ENCODE results near the gene IGSF9B.

The IGSF9B gene

DNA sequence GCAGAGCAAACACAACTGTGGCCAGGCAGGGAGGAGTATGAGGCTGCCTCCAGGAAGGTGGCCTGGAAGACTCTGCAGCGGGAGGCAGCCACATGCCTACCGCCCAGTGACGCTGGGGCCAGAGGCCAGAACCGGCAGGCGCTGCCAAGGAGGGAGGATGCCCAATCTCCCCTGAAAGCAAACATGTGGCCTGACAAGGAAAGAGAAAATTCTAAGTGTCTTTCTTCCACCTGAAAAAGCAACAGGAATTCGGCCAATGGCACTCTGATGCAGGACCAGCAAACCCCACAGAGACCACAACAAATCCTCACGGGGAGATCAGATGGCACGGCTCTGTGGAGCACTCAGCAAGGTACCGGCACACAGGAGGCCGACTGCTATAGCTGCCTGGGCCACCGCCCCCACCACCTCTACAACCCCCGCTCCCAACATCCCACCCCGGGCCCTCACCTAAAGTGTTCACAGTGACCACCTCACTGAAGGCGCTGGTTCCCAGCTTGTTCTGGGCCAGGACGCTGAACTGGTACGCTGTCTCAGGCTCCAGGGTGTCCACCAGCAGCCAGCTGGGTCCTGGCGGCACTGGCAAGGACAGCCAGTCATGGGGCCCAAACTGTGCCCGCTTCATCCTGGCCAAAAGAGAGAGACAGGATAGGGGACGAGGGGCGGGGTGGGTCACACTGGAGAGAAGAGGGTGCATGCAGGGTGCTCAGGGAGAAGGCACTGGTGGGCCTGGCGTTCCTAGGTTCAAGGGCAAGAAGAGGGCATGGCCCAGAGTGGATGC, 30.1 kb downstream of the IGSF9B start:
- H3K27me3 ChIP-seq (ENCODE audit: low read depth, low read length): no peaks in the 10 kb centered on the region
- H3K9me3 ChIP-seq (ENCODE audit: control insufficient read depth in 1 of 2, low read length in 2 of 2): no peaks in the 10 kb centered on the region
- H3K27ac ChIP-seq (ENCODE audit: low read length): no peak overlapping the region
- H3K36me3 ChIP-seq (ENCODE audit: control insufficient read depth in 1 of 2, insufficient read depth in 2 of 2, low read length in 2 of 2): peaks cover 14 to 62% of the 10 kb centered on the region in 2 donors
- H3K4me3 ChIP-seq (ENCODE audit: low read depth in 1 of 2, low read length in 2 of 2): no peak overlapping the region
- H3K4me1 ChIP-seq (ENCODE audit: control insufficient read depth in 1 of 2, insufficient read depth in 2 of 2, low read length in 2 of 2): peaks cover 0 to 8% of the 10 kb centered on the region in 2 donors

DNA sequence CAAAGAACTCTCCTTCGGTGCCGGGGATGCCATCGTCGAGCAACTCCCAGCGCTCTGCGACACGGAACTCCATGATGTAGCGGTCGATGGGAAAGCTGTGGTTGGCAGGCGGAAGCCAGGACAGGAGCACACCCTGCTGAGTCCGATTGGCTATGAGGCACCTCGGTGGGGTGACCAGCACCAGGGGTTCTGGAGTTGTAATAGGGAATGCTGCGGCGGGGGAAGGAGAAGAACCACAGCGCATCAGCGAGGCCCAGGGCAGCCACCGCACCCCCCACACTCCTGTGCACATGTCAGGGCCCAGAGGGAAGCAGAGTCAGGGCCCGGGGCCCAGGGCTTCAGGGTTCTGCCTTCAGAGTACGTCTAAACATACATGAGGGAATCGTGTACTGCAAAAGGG, 31.0 kb downstream of the IGSF9B start:
- H3K27me3 ChIP-seq (ENCODE audit: low read depth, low read length): no peaks in the 10 kb centered on the region
- H3K27ac ChIP-seq (ENCODE audit: low read length): no peak overlapping the region
- H3K4me3 ChIP-seq (ENCODE audit: low read depth in 1 of 2, low read length in 2 of 2): no peak overlapping the region
- H3K9me3 ChIP-seq (ENCODE audit: control insufficient read depth in 1 of 2, low read length in 2 of 2): no peaks in the 10 kb centered on the region
- peaks cover 0 to 8% of the 10 kb centered on the region in 2 donors for H3K4me1 ChIP-seq (ENCODE audit: control insufficient read depth in 1 of 2, insufficient read depth in 2 of 2, low read length in 2 of 2)
- H3K36me3 ChIP-seq (ENCODE audit: control insufficient read depth in 1 of 2, insufficient read depth in 2 of 2, low read length in 2 of 2): peaks cover 14 to 67% of the 10 kb centered on the region in 2 donors

DNA sequence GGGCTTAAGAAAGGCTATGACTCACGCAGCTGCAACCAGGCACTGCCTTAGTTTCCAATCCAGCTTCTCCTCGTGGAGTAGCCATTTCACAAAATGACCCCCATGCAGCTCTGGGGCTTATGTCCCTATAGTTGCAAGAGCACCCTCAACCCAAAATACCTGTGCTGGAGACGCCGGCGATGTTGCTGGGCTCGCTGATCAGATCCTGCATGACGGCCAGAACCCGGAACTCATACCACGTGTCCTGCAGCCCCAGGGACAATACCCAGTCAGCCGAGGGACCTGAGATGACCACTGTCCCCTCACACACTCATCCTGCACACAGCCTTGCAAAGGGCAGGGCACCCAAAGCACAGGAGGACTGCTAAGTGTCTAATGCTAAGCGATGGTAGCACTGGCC, 32.1 kb downstream of the IGSF9B start:
- peaks cover 0 to 8% of the 10 kb centered on the region in 2 donors for H3K4me1 ChIP-seq (ENCODE audit: control insufficient read depth in 1 of 2, insufficient read depth in 2 of 2, low read length in 2 of 2)
- no peak overlapping the region for H3K4me3 ChIP-seq (ENCODE audit: low read depth in 1 of 2, low read length in 2 of 2)
- H3K9me3 ChIP-seq (ENCODE audit: control insufficient read depth in 1 of 2, low read length in 2 of 2): no peaks in the 10 kb centered on the region
- H3K36me3 ChIP-seq (ENCODE audit: control insufficient read depth in 1 of 2, insufficient read depth in 2 of 2, low read length in 2 of 2): peaks cover 14 to 77% of the 10 kb centered on the region in 2 donors
- no peaks in the 10 kb centered on the region for H3K27me3 ChIP-seq (ENCODE audit: low read depth, low read length)
- no peak overlapping the region for H3K27ac ChIP-seq (ENCODE audit: low read length)

DNA sequence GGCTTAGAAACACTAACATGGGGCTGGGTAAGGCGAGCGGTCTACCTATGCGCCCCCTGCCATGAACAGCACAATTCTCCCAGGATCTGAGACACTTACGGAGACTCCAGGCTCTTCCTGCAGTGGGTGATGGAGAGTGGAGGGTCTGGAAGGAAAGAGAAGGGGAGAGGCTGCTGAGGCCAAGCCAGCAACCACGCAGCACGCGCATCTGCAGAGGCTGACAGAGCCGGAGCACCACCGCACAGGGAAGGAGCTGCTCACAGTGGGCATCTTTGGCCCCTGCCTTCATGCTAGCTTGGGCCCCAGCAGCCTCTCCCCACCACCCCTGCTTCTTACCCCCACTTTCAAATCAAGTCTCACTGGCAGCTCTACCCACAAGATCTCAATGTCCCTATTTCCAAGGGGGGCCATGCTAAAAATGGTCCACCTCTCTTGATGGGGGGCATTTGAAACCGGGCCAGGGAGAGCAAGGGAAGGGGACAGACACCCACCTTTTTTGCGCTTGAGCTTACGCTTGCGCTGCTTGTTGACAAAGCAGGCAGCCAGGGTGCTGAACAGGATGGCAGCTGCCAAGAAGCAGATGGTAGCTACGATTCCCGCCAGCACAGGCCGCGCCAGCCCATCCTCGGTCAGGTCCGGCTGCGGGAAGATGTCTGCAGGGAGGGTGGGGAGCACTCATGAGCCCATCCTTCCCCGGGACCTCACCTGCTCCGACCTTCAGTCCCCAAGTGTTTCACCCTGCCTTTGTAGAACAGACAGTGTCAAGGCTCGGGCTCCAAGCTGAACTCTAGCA, 34.5 kb downstream of the IGSF9B start:
- no peaks in the 10 kb centered on the region for H3K27me3 ChIP-seq (ENCODE audit: low read depth, low read length)
- H3K36me3 ChIP-seq (ENCODE audit: control insufficient read depth in 1 of 2, insufficient read depth in 2 of 2, low read length in 2 of 2): peaks cover 14 to 80% of the 10 kb centered on the region in 2 donors

DNA sequence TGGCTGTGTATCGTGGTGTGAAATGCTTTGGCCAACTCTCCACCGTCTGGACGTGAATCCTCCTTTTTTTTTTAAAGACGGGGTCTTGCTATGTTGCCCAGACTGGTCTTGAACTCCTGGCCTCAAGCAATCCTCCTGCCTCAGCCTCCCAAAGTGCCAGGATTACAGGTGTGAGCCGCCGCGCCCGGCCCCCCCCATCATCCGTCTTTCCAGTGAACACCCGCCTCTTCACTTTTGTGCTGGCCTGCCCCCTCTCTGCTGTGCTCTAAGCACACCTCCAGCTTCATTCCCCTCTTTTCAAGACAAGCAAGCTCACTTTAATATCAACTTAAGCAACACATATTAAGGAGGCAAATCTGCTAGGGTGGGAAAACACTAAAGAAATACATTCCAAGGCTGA, 35.3 kb downstream of the IGSF9B start:
- no peak overlapping the region for H3K27ac ChIP-seq (ENCODE audit: low read length)
- no peaks in the 10 kb centered on the region for H3K9me3 ChIP-seq (ENCODE audit: control insufficient read depth in 1 of 2, low read length in 2 of 2)
- no peak overlapping the region for H3K4me3 ChIP-seq (ENCODE audit: low read depth in 1 of 2, low read length in 2 of 2)
- H3K4me1 ChIP-seq (ENCODE audit: control insufficient read depth in 1 of 2, insufficient read depth in 2 of 2, low read length in 2 of 2): no peaks in the 10 kb centered on the region
- H3K36me3 ChIP-seq (ENCODE audit: control insufficient read depth in 1 of 2, insufficient read depth in 2 of 2, low read length in 2 of 2): peaks cover 14 to 78% of the 10 kb centered on the region in 2 donors
- H3K27me3 ChIP-seq (ENCODE audit: low read depth, low read length): no peaks in the 10 kb centered on the region

More for the DNA sequence above, 34.5 kb downstream of the IGSF9B start:
- H3K9me3 ChIP-seq (ENCODE audit: control insufficient read depth in 1 of 2, low read length in 2 of 2): no peaks in the 10 kb centered on the region
- H3K4me3 ChIP-seq (ENCODE audit: low read depth in 1 of 2, low read length in 2 of 2): no peak overlapping the region
- no peaks in the 10 kb centered on the region for H3K4me1 ChIP-seq (ENCODE audit: control insufficient read depth in 1 of 2, insufficient read depth in 2 of 2, low read length in 2 of 2)
- no peak overlapping the region for H3K27ac ChIP-seq (ENCODE audit: low read length)

DNA sequence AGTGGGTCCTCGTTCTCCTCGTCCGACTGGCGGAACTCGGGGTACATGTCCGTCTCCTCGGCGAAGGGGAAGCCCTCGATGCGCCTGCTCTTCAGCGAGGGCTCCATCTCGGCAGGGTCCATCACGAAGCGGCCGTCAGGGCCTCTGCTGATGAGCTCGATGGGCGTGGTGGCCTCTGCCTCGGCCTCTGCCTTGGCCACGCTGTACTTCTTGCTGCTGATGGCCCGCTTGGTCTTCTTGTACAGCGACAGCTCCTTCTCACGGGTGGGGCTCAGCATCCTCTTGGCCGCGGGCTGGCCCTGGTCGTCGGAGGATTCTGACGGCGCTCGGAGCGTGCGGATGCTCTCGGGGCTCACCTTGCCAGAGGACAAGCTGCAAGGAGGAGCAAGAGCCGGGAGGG, 35.7 kb downstream of the IGSF9B start:
- Histone ChIP-seq H3K27ac (ENCODE audit: low read length) (no peak overlapping the region), H3K36me3 (ENCODE audit: control insufficient read depth in 1 of 2, insufficient read depth in 2 of 2, low read length in 2 of 2) (peaks cover 12 to 78% of the 10 kb centered on the region in 2 donors), H3K9me3 (ENCODE audit: control insufficient read depth in 1 of 2, low read length in 2 of 2) (no peaks in the 10 kb centered on the region), H3K4me3 (ENCODE audit: low read depth in 1 of 2, low read length in 2 of 2) (no peak overlapping the region), H3K27me3 (ENCODE audit: low read depth, low read length) (no peaks in the 10 kb centered on the region), H3K4me1 (ENCODE audit: control insufficient read depth in 1 of 2, insufficient read depth in 2 of 2, low read length in 2 of 2) (no peaks in the 10 kb centered on the region)

DNA sequence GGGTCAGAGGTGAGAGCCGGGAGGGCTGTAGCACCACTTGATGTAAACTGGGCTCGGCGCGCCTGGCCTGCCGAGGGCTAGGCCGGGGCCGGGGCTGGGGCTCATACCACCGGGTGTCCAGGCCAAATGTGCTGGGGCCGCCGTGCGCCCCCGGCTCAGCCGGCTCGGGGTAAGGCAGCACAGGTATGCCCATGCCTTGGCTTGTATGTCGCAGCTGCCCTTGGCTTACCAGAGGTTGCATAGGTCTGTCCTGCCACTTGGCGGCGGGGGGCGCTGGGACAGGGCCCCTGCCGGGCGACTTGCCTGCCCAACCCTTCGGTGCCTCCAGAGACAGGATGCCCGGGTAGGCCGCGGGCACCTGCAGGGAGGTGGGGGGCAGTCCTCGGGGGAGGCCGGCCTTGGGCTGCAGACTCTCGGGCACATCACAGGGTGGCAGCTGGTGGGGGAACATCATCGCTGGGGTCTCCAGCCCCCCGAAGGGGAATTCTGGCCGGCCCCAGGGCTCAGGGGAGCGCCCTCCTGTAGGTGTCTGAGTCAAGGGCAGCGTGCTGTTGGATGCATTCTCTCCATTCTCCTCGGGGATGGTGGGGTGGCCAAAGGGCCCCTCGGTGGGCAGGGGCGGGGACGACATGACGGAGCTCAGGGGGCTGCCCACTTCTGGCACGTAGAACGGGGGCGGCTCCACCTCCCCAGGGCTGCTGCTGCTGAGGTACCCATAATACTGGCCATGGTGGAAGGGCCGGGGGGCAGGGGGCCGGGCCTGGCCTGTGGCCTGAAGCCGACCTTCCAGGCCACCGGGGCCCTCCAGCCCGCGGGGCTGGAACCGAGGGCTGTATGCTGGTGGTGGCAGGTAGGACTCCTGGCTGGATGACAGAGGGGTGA, 36.4 kb downstream of the IGSF9B start:
- no peak overlapping the region for H3K27ac ChIP-seq (ENCODE audit: low read length)
- no peaks in the 10 kb centered on the region for H3K9me3 ChIP-seq (ENCODE audit: control insufficient read depth in 1 of 2, low read length in 2 of 2)
- H3K27me3 ChIP-seq (ENCODE audit: low read depth, low read length): no peaks in the 10 kb centered on the region
- H3K4me3 ChIP-seq (ENCODE audit: low read depth in 1 of 2, low read length in 2 of 2): no peak overlapping the region
- H3K36me3 ChIP-seq (ENCODE audit: control insufficient read depth in 1 of 2, insufficient read depth in 2 of 2, low read length in 2 of 2): peaks cover 7 to 76% of the 10 kb centered on the region in 2 donors
- no peaks in the 10 kb centered on the region for H3K4me1 ChIP-seq (ENCODE audit: control insufficient read depth in 1 of 2, insufficient read depth in 2 of 2, low read length in 2 of 2)

DNA sequence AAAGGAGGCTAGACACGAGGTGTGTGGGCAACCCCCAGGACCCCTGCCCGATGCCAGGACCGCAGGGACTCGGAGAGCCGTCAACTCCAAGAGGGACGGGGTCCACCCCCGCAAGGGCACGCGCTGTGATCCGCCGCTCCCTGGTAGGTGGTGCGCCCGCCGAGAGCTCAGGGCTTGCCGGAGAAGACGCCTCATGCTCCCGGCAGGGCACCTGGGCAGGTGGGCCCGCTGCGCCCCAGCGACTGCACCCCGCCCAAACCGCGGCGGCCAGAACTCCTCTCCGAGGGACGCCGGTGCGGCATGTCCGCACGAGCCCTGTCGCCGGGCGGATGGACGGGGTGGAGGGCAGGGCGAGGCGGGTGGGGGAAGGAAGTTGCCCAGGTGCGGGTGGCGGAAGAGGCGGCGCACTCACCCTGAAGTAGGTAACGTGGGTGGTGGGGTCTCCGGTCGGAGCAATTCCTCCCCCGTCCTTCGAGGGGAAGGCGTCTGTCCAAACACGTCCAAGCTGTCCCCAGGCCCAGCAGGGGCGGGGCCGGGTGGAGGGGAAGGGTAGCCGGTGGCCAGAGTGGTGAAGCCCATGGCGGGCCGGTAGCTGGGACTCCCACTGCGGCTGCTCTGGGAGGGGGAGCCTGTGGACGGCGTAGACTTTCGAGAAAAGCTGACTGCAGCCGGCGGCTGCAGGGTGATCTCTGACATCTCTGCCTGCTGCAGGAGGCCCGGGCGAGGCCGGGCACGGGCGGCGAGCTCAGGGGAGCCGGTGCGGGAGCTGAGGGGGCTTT, 37.2 kb downstream of the IGSF9B start:
- no peak overlapping the region for H3K4me3 ChIP-seq (ENCODE audit: low read depth in 1 of 2, low read length in 2 of 2)
- no peaks in the 10 kb centered on the region for H3K4me1 ChIP-seq (ENCODE audit: control insufficient read depth in 1 of 2, insufficient read depth in 2 of 2, low read length in 2 of 2)
- H3K27ac ChIP-seq (ENCODE audit: low read length): no peak overlapping the region
- peaks cover 0 to 71% of the 10 kb centered on the region in 2 donors for H3K36me3 ChIP-seq (ENCODE audit: control insufficient read depth in 1 of 2, insufficient read depth in 2 of 2, low read length in 2 of 2)
- H3K9me3 ChIP-seq (ENCODE audit: control insufficient read depth in 1 of 2, low read length in 2 of 2): no peaks in the 10 kb centered on the region
- H3K27me3 ChIP-seq (ENCODE audit: low read depth, low read length): no peaks in the 10 kb centered on the region

DNA sequence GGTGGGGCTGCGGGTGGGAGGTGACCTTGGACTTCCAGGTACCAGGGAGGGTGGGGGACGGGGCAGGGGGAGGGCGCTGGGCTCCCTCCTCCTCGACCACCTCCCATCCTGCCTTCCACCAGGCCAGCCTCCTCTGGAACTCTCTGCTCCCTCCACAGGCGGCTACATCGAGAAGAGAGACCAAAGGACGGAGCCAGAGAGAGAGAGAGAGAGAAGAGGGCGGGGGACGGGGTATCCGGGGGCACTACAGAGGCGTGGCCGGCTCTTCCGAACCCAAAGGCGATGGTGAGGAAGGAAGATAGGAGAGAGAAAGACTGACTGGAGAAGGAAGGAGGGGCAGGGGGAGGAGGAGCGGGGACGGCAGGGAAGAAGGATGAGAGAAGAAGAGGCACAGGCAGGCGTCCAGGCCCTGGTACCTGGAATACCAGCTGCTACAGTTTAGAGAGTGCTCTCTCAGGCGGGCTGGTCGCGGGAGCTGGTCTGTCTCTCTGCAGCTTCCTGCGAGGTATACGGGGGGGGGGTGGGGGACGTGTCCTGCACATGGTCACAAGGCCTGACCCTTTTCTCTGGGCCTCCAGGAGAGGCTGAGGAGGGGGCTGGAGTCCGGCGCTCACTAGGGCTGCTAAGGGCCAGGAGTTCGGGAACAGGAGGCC, 38.0 kb downstream of the IGSF9B start:
- no peaks in the 10 kb centered on the region for H3K4me1 ChIP-seq (ENCODE audit: control insufficient read depth in 1 of 2, insufficient read depth in 2 of 2, low read length in 2 of 2)
- H3K27ac ChIP-seq (ENCODE audit: low read length): no peak overlapping the region
- H3K27me3 ChIP-seq (ENCODE audit: low read depth, low read length): no peaks in the 10 kb centered on the region
- H3K9me3 ChIP-seq (ENCODE audit: control insufficient read depth in 1 of 2, low read length in 2 of 2): no peaks in the 10 kb centered on the region
- H3K4me3 ChIP-seq (ENCODE audit: low read depth in 1 of 2, low read length in 2 of 2): no peak overlapping the region
- peaks cover 5 to 71% of the 10 kb centered on the region in 2 donors for H3K36me3 ChIP-seq (ENCODE audit: control insufficient read depth in 1 of 2, insufficient read depth in 2 of 2, low read length in 2 of 2)

DNA sequence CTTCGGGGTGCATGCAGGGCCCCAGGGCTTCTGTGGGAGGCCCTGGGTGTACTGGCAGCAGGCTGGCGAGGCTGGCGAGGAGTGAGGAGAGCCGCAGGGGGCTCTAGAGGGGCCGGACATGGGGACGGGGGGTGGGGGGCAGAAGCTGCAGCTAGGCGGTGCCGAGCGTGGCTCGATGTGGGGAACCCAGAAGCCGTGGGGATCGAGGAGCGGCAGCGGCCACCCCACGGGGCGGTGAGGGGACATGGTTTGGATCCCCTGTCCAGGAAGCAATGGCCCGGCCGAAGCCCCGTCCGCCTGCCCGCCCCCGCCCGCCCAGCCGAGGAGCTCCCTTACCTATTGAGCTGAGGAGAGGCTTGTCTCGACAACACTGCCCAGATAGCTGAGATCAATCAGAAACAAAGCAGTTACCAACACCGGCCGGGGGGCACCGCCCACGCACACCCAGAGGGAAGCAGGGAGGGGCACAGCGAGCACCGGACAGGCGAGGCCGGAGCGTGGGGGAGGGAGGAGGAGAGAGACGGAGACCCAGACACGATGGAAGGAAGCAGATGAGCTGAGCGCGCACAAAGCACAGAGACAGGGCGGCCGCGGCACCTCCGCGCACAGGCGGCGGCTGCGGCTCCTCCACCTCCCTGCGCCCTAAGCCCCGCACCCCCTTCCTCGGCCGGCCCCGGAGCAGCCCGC, 38.7 kb downstream of the IGSF9B start:
- H3K4me3 ChIP-seq (ENCODE audit: low read depth in 1 of 2, low read length in 2 of 2): no peak overlapping the region
- no peaks in the 10 kb centered on the region for H3K9me3 ChIP-seq (ENCODE audit: control insufficient read depth in 1 of 2, low read length in 2 of 2)
- peaks cover 10 to 72% of the 10 kb centered on the region in 2 donors for H3K36me3 ChIP-seq (ENCODE audit: control insufficient read depth in 1 of 2, insufficient read depth in 2 of 2, low read length in 2 of 2)
- no peak overlapping the region for H3K27ac ChIP-seq (ENCODE audit: low read length)
- no peaks in the 10 kb centered on the region for H3K27me3 ChIP-seq (ENCODE audit: low read depth, low read length)
- H3K4me1 ChIP-seq (ENCODE audit: control insufficient read depth in 1 of 2, insufficient read depth in 2 of 2, low read length in 2 of 2): no peaks in the 10 kb centered on the region
